ENCODE results near the gene PYGB. TPM values are rescaled to one million over a fixed set of nuclear protein-coding genes. Genes with fewer than 3 reads are reported as not detected.

Gene PYGB
- total RNA-seq, 1 experiment from 2014 or later = 118 TPM

- no peak for DNase-seq (ENCODE audit: low spot score)
These were observed 31.5 kb upstream of the PYGB start for GRCh38 chr20:25216199-25216945.

- DNase-seq (ENCODE audit: low spot score) = no peak
These were observed 30.4 kb upstream of the PYGB start for GRCh38 chr20:25217161-25218108.

- DNase-seq (ENCODE audit: low spot score) = no peak
These were observed 29.8 kb upstream of the PYGB start for GRCh38 chr20:25218109-25218486.

- no peak for DNase-seq (ENCODE audit: low spot score)
These were observed 29.4 kb upstream of the PYGB start for GRCh38 chr20:25218492-25218891.

GRCh38 chr20:25219365-25219764, 28.5 kb upstream of the PYGB start:
- DNase-seq (ENCODE audit: low spot score) = no peak

GRCh38 chr20:25220021-25220730, 27.7 kb upstream of the PYGB start:
- DNase-seq (ENCODE audit: low spot score) = no peak

GRCh38 chr20:25220810-25221591, 26.9 kb upstream of the PYGB start:
- no peak for DNase-seq (ENCODE audit: low spot score)

- DNase-seq (ENCODE audit: low spot score) = no peak
These were observed 26.1 kb upstream of the PYGB start for GRCh38 chr20:25221592-25222460.

- DNase-seq (ENCODE audit: low spot score) = no peak
These were observed 25.3 kb upstream of the PYGB start for GRCh38 chr20:25222461-25223178.

GRCh38 chr20:25223179-25223661, 24.7 kb upstream of the PYGB start:
- DNase-seq (ENCODE audit: low spot score) = peak; percentile 99

GRCh38 chr20:25223765-25224720, 23.8 kb upstream of the PYGB start:
- no peak for DNase-seq (ENCODE audit: low spot score)

- no peak for DNase-seq (ENCODE audit: low spot score)
These were observed 22.9 kb upstream of the PYGB start for GRCh38 chr20:25224941-25225340.

GRCh38 chr20:25225642-25226432, 22.0 kb upstream of the PYGB start:
- DNase-seq (ENCODE audit: low spot score) = no peak

- DNase-seq (ENCODE audit: low spot score) = no peak
These were observed 21.2 kb upstream of the PYGB start for GRCh38 chr20:25226433-25227316.

GRCh38 chr20:25227317-25227831, 20.5 kb upstream of the PYGB start:
- DNase-seq (ENCODE audit: low spot score) = peak; percentile 78

GRCh38 chr20:25229486-25230165, 18.3 kb upstream of the PYGB start:
- no peak for DNase-seq (ENCODE audit: low spot score)

All from A172 (cell line).